HepG2 (cell line): ENCODE results near the gene BLOC1S4. TPM values are rescaled to one million over a fixed set of nuclear protein-coding genes. Genes with fewer than 3 reads are reported as not detected.

Experiments
- ATAC-seq: fragments of 200-7000 bp; cut with Tn5 transposase; 3 replicates; pipeline ENCODE4 v1.9.1; 2020; ENCODE audit warnings: mild to moderate bottlenecking, moderate library complexity
- BruUV-seq: library from RNA; stranded (reverse); fragments of 400-500 nt; replicated peaks from 2 replicates; lab custom pipeline; 2021; lab: Mats Ljungman, UMichigan
- CTCF ChIA-PET: fragments of 300-600 bp; formaldehyde crosslinking; extraction: SDS; loops from one replicate; lab custom pipeline; 2021; ENCODE audit warnings: low total read pairs, inconsistent platforms, low intra/inter-chr PET ratio; lab: Yijun Ruan, JAX
- POLR2A ChIA-PET: fragments of 350-600 bp; sonication (Branson Sonifier 250); formaldehyde crosslinking; loops from one replicate; lab custom pipeline; 2020; ENCODE audit warnings: antibody characterized with exemption, inconsistent platforms; lab: Yijun Ruan, JAX
- DNase-seq: peaks from one replicate; pipeline ENCODE4 v3.0.0-alpha.2; 2015; ENCODE audit warnings: low spot score
- FAIRE-seq: peaks from 3 replicates; lab custom pipeline; 2011; peaks lifted over from hg19 to GRCh38; lab: Jason Lieb, UNC
- H2AFZ ChIP-seq: one replicate; pipeline ENCODE4 v1.6.1; 2011; ENCODE audit warnings: low read length, inconsistent platforms
- H3K27ac ChIP-seq: fragments of 300-600 bp; 3 replicates; pipeline ENCODE4 v1.8.0; 2011; ENCODE audit warnings: mixed run types, mild to moderate bottlenecking, mixed read lengths, low read length, inconsistent platforms; ENCODE audit not compliant: insufficient read depth; ENCODE audit errors: extremely low read length
- H3K27me3 ChIP-seq, 2 experiments: fragments of 200-600 bp in 1 of 2; 2 replicates in 1 of 2; 3 replicates in 1 of 2; pipeline versions ENCODE4 v1.6.0 to v1.8.0; 2011; ENCODE audit warnings: low read length in 2 of 2, mild to moderate bottlenecking in 2 of 2, moderate library complexity in 2 of 2, inconsistent platforms in 1 of 2; ENCODE audit not compliant: insufficient read depth in 2 of 2, control insufficient read depth in 1 of 2
- H3K36me3 ChIP-seq, 2 experiments: fragments of 200-600 bp in 1 of 2; replicated peaks in 1 of 2; 2 replicates in 1 of 2; 3 replicates in 1 of 2; pipeline versions ENCODE4 v1.5.1 to v1.8.0; 2011; ENCODE audit warnings: low read length in 2 of 2, inconsistent platforms in 1 of 2; ENCODE audit not compliant: insufficient read depth in 2 of 2, control insufficient read depth in 1 of 2
- H3K4me1 ChIP-seq: 2 replicates; pipeline ENCODE4 v1.5.1; 2012; ENCODE audit warnings: low read length, inconsistent platforms; ENCODE audit not compliant: insufficient read depth
- H3K4me2 ChIP-seq: 2 replicates; pipeline ENCODE4 v1.6.0; 2011; ENCODE audit warnings: low read depth, low read length, inconsistent platforms
- H3K4me3 ChIP-seq, 3 experiments: fragments of 200-600 bp in 1 of 3; sonication (generic), shearing (Covaris generic) in 1 of 3; replicated peaks in 1 of 3; 2 replicates each; pipeline ENCODE4 v1.5.1; 2011 to 2016; ENCODE audit warnings: low read length in 3 of 3, inconsistent platforms in 2 of 3, low read depth in 2 of 3, mild to moderate bottlenecking in 2 of 3, control low read depth in 1 of 3, mixed read lengths in 1 of 3; ENCODE audit not compliant: insufficient read depth in 1 of 3
- H3K79me2 ChIP-seq: one replicate; pipeline ENCODE4 v1.6.1; 2011; ENCODE audit warnings: low read length, inconsistent platforms; ENCODE audit not compliant: insufficient read depth
- H3K9ac ChIP-seq: 2 replicates; pipeline ENCODE4 v1.6.0; 2011; ENCODE audit warnings: mild to moderate bottlenecking, low read depth, low read length, inconsistent platforms; ENCODE audit not compliant: insufficient read depth
- H3K9me3 ChIP-seq: 2 replicates; pipeline ENCODE4 v1.5.1; 2012; ENCODE audit warnings: mild to moderate bottlenecking, low read length
- H4K20me1 ChIP-seq: 2 replicates; pipeline ENCODE4 v1.6.0; 2011; ENCODE audit warnings: inconsistent platforms, mild to moderate bottlenecking, low read length, moderate library complexity; ENCODE audit not compliant: insufficient read depth
- JUND ChIP-seq: sonication (generic); formaldehyde crosslinking; IDR thresholded peaks from 2 replicates; pipeline ENCODE4 v1.8.0; 2022; ENCODE audit warnings: mild to moderate bottlenecking, missing genetic modification reagents
- MAZ ChIP-seq, 2 experiments: sonication (generic) in 1 of 2; formaldehyde crosslinking in 1 of 2; IDR thresholded peaks; 2 replicates each; pipeline versions ENCODE4 v1.5.0 to v1.6.1; 2012 to 2020; ENCODE audit warnings: low read depth in 2 of 2, mild to moderate bottlenecking in 2 of 2, borderline replicate concordance in 1 of 2, improper control_type of control experiment in 1 of 2, low read length in 1 of 2, missing genetic modification reagents in 1 of 2, moderate library complexity in 1 of 2
- MZF1 ChIP-seq: sonication (generic); formaldehyde crosslinking; IDR thresholded peaks from 2 replicates; pipeline ENCODE4 v1.8.1; 2023; ENCODE audit warnings: mild to moderate bottlenecking, missing genetic modification reagents, borderline replicate concordance
- PAF1 ChIP-seq: IDR thresholded peaks from 2 replicates; pipeline ENCODE4 v1.6.1; 2016; ENCODE audit warnings: missing genetic modification reagents, missing compliant biosample characterization
- RFXAP ChIP-seq: sonication (generic); formaldehyde crosslinking; IDR thresholded peaks from 2 replicates; pipeline ENCODE4 v1.4.0; 2020; ENCODE audit warnings: missing genetic modification reagents, borderline replicate concordance
- ZNF10 ChIP-seq: sonication (generic); formaldehyde crosslinking; IDR thresholded peaks from 2 replicates; pipeline ENCODE4 v1.4.0; 2020; ENCODE audit warnings: mild to moderate bottlenecking, low read depth, missing genetic modification reagents, borderline replicate concordance
- ZNF207 ChIP-seq: fragments of 450-650 bp; IDR thresholded peaks from 2 replicates; pipeline ENCODE4 v1.6.1; 2016; ENCODE audit warnings: antibody characterized with exemption, borderline replicate concordance
- ZNF761 ChIP-seq: sonication (generic); formaldehyde crosslinking; conservative IDR thresholded peaks from 2 replicates; pipeline ENCODE4 v1.4.0; 2020; ENCODE audit warnings: mild to moderate bottlenecking, missing genetic modification reagents
- WGBS: methylation state at CpG from one replicate; pipeline ENCODE4 v1.1.6; 2017; ENCODE audit warnings: low lambda C conversion rate; 5-methylcytosine and 5-hydroxymethylcytosine counted together
- in situ Hi-C: cut with HindIII; loops from 2 replicates; pipeline ENCODE4 v1.10.0; 2017; ENCODE audit warnings: low pct_unique_long_range_greater_than_20kb; ENCODE audit not compliant: extremely low pct_ligation_motif_present
- intact Hi-C: fragments of 100-400 bp; cut with micrococcal nuclease; formaldehyde crosslinking; loops from one replicate; pipeline ENCODE4 v1.10.0; 2022; ENCODE audit not compliant: unreplicated experiment
- polyA plus RNA-seq, 8 experiments: library from polyadenylated mRNA; depleted of rRNA in 3 of 8; stranded (reverse) in 7 of 8; unstranded in 1 of 8; fragments of >200 nt; fragmentation: Illumina TruSeq in 4 of 8; extraction: Trizol in 4 of 8; gene quantifications; 2 replicates each; pipeline versions ENCODE4 v1.2.1 to v1.2.3, GENCODE V29; 2011 to 2016; ENCODE audit warnings: low read depth in 4 of 8, missing spikeins in 1 of 8, mixed read lengths in 1 of 8; ENCODE audit not compliant: insufficient read depth in 1 of 8
- total RNA-seq, 5 experiments: library from RNA; depleted of rRNA; stranded (reverse); fragments of >200 nt; fragmentation: Illumina TruSeq; extraction: Trizol; gene quantifications; 2 replicates each; pipeline ENCODE4 v1.2.3, GENCODE V29; 2016; ENCODE audit warnings: low read depth in 1 of 5
- TF ChIP-seq, protein P1 (sequence below): sonication (generic); formaldehyde crosslinking; IDR thresholded peaks from 2 replicates; pipeline ENCODE4 v1.8.1; 2023; ENCODE audit warnings: mild to moderate bottlenecking, missing genetic modification reagents
- TF ChIP-seq, protein P2 (sequence below): sonication (generic); formaldehyde crosslinking; IDR thresholded peaks from 2 replicates; pipeline ENCODE4 v1.4.0; 2020; ENCODE audit warnings: missing genetic modification reagents
- TF ChIP-seq, protein P3 (sequence below): sonication (generic); formaldehyde crosslinking; IDR thresholded peaks from 2 replicates; pipeline ENCODE4 v1.5.0; 2020; ENCODE audit warnings: mild to moderate bottlenecking, missing genetic modification reagents, moderate library complexity
- TF ChIP-seq, protein P4 (sequence below): sonication (generic); formaldehyde crosslinking; IDR thresholded peaks from 2 replicates; pipeline ENCODE4 v1.9.0; 2021; ENCODE audit warnings: mild to moderate bottlenecking, missing genetic modification reagents

The BLOC1S4 gene
- total and polyA plus RNA-seq, 2 of the 13 experiments (the other 11 are each of a cell fraction or from before 2014, with no cell fraction given): 15.5 to 20.9 TPM

DNA sequence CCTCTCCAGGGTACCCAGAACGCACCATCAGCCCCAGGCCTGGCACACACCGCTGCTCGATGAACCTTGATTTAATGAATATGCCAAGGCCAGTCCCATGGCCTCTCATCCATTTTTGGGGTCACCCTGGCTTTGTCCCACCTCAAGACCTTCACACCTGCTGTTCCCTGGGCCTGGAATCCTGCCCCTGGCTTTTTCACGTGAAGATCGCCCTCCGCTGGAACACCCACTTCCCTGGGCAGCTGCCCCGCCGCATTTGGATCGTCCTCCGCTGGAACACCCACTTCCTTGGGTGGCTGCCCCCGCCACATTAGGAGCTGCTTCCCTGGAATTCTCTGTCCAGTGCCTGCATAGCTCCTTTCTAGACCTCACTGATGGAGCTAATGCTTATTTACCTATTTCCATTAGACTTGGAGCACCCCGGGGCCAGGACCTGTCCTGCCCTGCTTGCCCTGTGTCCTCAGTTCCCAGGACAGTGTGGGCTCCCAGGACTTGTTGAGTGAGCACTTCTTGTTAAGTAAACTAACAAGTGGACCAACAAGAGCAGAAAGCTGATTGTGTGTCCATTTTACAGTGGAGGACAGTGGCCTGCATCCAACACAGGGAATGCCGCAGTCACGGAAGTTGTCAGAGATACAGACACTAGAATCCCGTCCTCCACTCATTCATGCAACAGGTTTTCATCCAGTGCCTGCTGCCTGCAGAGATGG is 12.5 kb downstream of the BLOC1S4 start:
- Histone ChIP-seq H2AFZ (no peak overlapping the region), H3K9me3 (no peaks in the 10 kb centered on the region), H3K36me3 (no peaks in the 10 kb centered on the region), H3K79me2 (no peaks in the 10 kb centered on the region), H4K20me1 (no peaks in the 10 kb centered on the region), H3K27ac (no peak overlapping the region), H3K9ac (no peak overlapping the region), H3K4me3 (no peak overlapping the region), H3K4me2 (no peak overlapping the region), H3K4me1 (peaks cover 80% of the 10 kb centered on the region), H3K27me3 (no peaks in the 10 kb centered on the region)
- DNase-seq (no peak), FAIRE-seq (no peak), ATAC-seq (no peak)
- 85% methylated on average over 15 of the region's 15 CpGs for WGBS
- POLR2A ChIA-PET: interaction anchor here (0.7 to 1.9 kb wide), 2 partner anchors 21 to 39 kb away, joined by 3 to 5 read pairs; no protein-coding TSS in a partner anchor
- CTCF ChIA-PET: no interaction called here
- intact Hi-C loops: no loop called here
- no TSS peak for BruUV-seq
- in situ Hi-C loops: no loop called here
- TF ChIP-seq, protein P1, sequence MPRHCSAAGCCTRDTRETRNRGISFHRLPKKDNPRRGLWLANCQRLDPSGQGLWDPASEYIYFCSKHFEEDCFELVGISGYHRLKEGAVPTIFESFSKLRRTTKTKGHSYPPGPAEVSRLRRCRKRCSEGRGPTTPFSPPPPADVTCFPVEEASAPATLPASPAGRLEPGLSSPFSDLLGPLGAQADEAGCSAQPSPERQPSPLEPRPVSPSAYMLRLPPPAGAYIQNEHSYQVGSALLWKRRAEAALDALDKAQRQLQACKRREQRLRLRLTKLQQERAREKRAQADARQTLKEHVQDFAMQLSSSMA (CRISPR knock-in tag): no peak
- TF ChIP-seq, protein P2, sequence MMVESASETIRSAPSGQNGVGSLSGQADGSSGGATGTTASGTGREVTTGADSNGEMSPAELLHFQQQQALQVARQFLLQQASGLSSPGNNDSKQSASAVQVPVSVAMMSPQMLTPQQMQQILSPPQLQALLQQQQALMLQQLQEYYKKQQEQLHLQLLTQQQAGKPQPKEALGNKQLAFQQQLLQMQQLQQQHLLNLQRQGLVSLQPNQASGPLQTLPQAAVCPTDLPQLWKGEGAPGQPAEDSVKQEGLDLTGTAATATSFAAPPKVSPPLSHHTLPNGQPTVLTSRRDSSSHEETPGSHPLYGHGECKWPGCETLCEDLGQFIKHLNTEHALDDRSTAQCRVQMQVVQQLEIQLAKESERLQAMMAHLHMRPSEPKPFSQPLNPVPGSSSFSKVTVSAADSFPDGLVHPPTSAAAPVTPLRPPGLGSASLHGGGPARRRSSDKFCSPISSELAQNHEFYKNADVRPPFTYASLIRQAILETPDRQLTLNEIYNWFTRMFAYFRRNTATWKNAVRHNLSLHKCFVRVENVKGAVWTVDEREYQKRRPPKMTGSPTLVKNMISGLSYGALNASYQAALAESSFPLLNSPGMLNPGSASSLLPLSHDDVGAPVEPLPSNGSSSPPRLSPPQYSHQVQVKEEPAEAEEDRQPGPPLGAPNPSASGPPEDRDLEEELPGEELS: no peak
- TF ChIP-seq, protein P3, sequence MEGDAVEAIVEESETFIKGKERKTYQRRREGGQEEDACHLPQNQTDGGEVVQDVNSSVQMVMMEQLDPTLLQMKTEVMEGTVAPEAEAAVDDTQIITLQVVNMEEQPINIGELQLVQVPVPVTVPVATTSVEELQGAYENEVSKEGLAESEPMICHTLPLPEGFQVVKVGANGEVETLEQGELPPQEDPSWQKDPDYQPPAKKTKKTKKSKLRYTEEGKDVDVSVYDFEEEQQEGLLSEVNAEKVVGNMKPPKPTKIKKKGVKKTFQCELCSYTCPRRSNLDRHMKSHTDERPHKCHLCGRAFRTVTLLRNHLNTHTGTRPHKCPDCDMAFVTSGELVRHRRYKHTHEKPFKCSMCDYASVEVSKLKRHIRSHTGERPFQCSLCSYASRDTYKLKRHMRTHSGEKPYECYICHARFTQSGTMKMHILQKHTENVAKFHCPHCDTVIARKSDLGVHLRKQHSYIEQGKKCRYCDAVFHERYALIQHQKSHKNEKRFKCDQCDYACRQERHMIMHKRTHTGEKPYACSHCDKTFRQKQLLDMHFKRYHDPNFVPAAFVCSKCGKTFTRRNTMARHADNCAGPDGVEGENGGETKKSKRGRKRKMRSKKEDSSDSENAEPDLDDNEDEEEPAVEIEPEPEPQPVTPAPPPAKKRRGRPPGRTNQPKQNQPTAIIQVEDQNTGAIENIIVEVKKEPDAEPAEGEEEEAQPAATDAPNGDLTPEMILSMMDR (CRISPR knock-in tag): peak; percentile 18; the same call in 1 of the 2 replicates
- no peak for TF ChIP-seq RFXAP (CRISPR knock-in tag)
- TF ChIP-seq, protein P4, sequence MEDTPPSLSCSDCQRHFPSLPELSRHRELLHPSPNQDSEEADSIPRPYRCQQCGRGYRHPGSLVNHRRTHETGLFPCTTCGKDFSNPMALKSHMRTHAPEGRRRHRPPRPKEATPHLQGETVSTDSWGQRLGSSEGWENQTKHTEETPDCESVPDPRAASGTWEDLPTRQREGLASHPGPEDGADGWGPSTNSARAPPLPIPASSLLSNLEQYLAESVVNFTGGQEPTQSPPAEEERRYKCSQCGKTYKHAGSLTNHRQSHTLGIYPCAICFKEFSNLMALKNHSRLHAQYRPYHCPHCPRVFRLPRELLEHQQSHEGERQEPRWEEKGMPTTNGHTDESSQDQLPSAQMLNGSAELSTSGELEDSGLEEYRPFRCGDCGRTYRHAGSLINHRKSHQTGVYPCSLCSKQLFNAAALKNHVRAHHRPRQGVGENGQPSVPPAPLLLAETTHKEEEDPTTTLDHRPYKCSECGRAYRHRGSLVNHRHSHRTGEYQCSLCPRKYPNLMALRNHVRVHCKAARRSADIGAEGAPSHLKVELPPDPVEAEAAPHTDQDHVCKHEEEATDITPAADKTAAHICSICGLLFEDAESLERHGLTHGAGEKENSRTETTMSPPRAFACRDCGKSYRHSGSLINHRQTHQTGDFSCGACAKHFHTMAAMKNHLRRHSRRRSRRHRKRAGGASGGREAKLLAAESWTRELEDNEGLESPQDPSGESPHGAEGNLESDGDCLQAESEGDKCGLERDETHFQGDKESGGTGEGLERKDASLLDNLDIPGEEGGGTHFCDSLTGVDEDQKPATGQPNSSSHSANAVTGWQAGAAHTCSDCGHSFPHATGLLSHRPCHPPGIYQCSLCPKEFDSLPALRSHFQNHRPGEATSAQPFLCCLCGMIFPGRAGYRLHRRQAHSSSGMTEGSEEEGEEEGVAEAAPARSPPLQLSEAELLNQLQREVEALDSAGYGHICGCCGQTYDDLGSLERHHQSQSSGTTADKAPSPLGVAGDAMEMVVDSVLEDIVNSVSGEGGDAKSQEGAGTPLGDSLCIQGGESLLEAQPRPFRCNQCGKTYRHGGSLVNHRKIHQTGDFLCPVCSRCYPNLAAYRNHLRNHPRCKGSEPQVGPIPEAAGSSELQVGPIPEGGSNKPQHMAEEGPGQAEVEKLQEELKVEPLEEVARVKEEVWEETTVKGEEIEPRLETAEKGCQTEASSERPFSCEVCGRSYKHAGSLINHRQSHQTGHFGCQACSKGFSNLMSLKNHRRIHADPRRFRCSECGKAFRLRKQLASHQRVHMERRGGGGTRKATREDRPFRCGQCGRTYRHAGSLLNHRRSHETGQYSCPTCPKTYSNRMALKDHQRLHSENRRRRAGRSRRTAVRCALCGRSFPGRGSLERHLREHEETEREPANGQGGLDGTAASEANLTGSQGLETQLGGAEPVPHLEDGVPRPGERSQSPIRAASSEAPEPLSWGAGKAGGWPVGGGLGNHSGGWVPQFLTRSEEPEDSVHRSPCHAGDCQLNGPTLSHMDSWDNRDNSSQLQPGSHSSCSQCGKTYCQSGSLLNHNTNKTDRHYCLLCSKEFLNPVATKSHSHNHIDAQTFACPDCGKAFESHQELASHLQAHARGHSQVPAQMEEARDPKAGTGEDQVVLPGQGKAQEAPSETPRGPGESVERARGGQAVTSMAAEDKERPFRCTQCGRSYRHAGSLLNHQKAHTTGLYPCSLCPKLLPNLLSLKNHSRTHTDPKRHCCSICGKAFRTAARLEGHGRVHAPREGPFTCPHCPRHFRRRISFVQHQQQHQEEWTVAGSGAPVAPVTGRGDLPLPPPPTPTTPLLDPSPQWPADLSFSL (CRISPR knock-in tag): no peak
- no peak for TF ChIP-seq ZNF761 (CRISPR knock-in tag)
- TF ChIP-seq ZNF10: no peak
- TF ChIP-seq ZNF207: no peak
- TF ChIP-seq JUND (CRISPR knock-in tag): no peak
- TF ChIP-seq PAF1 (CRISPR knock-in tag): no peak
- TF ChIP-seq MAZ (IDR thresholded peaks at IDR 0.05; ENCODE audit: borderline replicate concordance, low read depth, low read length): no peak
- TF ChIP-seq MAZ (CRISPR knock-in tag; IDR thresholded peaks at IDR 0.05; ENCODE audit: low read depth): no peak
- TF ChIP-seq MZF1: no peak
